Smooth muscle cell (in vitro differentiated cells): ENCODE measurements around the gene WNK4. TPM values are rescaled to one million over a fixed set of nuclear protein-coding genes. Genes with fewer than 3 reads are reported as not detected.

Source experiments
- DNase-seq: peaks from one replicate; lab custom pipeline; 2025; ENCODE audit not compliant: unreplicated experiment; lab: John Stamatoyannopoulos, UW
- H2AFZ ChIP-seq: fragments of 200-600 bp; sonication (generic); 2 replicates; pipeline ENCODE4 v1.6.0; 2016; ENCODE audit warnings: antibody characterized with exemption, low read depth, mild to moderate bottlenecking
- H3F3A ChIP-seq: fragments of 200-600 bp; sonication (generic); 2 replicates; pipeline ENCODE4 v1.6.0; 2017; ENCODE audit warnings: antibody characterized with exemption, low read depth
- H3K27ac ChIP-seq: fragments of 200-600 bp; sonication (generic); 2 replicates; pipeline ENCODE4 v1.5.1; 2016; ENCODE audit warnings: low read depth, mild to moderate bottlenecking
- H3K27me3 ChIP-seq: fragments of 200-600 bp; sonication (generic); 2 replicates; pipeline ENCODE4 v1.6.1; 2016; ENCODE audit warnings: low read depth, mild to moderate bottlenecking
- H3K36me3 ChIP-seq: fragments of 200-600 bp; sonication (generic); 2 replicates; pipeline ENCODE4 v1.5.1; 2016; ENCODE audit warnings: low read depth
- H3K4me1 ChIP-seq: fragments of 200-600 bp; sonication (generic); 2 replicates; pipeline ENCODE4 v1.5.1; 2016; ENCODE audit warnings: low read depth
- H3K4me2 ChIP-seq: fragments of 200-600 bp; sonication (generic); 2 replicates; pipeline ENCODE4 v1.6.0; 2016; ENCODE audit warnings: mild to moderate bottlenecking
- H3K4me3 ChIP-seq: fragments of 200-600 bp; sonication (generic); 2 replicates; pipeline ENCODE4 v1.5.1; 2016; ENCODE audit warnings: mild to moderate bottlenecking
- H3K79me2 ChIP-seq: fragments of 200-600 bp; sonication (generic); 2 replicates; pipeline ENCODE4 v1.6.0; 2016; ENCODE audit warnings: low read depth, mild to moderate bottlenecking
- H3K9ac ChIP-seq: fragments of 200-600 bp; sonication (generic); 2 replicates; pipeline ENCODE4 v1.6.0; 2016; ENCODE audit warnings: low read depth
- H3K9me3 ChIP-seq: fragments of 200-600 bp; sonication (generic); replicated peaks from 2 replicates; pipeline ENCODE4 v1.5.1; 2016; ENCODE audit warnings: low read depth
- H4K20me1 ChIP-seq: fragments of 200-600 bp; sonication (generic); 2 replicates; pipeline ENCODE4 v1.6.0; 2016; ENCODE audit warnings: low read depth
- CTCF ChIP-seq: fragments of 200-600 bp; sonication (generic); IDR thresholded peaks from 2 replicates; pipeline ENCODE4 v1.5.1; 2017; ENCODE audit warnings: borderline replicate concordance, mild to moderate bottlenecking, antibody characterized with exemption; ENCODE audit not compliant: insufficient read depth, poor library complexity, severe bottlenecking
- WGBS: methylation state at CpG from one replicate; pipeline ENCODE4 v1.1.7; 2016; ENCODE audit warnings: low lambda C conversion rate; 5-methylcytosine and 5-hydroxymethylcytosine counted together
- polyA plus RNA-seq: library from polyadenylated mRNA; unstranded; fragments of >200 nt; fragmentation: Nextera tagmentation; extraction: Ambion mirVana; gene quantifications from 2 replicates; pipeline ENCODE4 v1.2.1, GENCODE V29; 2016
- total RNA-seq: library from RNA; depleted of rRNA; stranded (reverse); fragments of >200 nt; gene quantifications from 2 replicates; pipeline ENCODE4 v1.2.3, GENCODE V29; 2014

Gene WNK4
- total and polyA plus RNA-seq, 2 experiments from 2014 or later, result 0.49 TPM; not detected in 1

- no peak for DNase-seq
- Histone ChIP-seq H2AFZ (no peak overlapping the region), H3K9me3 (no peaks in the 10 kb centered on the region), H3K4me2 (no peak overlapping the region), H3K27me3 (no peaks in the 10 kb centered on the region), H3K79me2 (peaks cover under 1% of the 10 kb centered on the region), H3K9ac (no peak overlapping the region), H3F3A (no peaks in the 10 kb centered on the region), H3K4me1 (peaks cover under 1% of the 10 kb centered on the region), H3K27ac (no peak overlapping the region), H4K20me1 (no peaks in the 10 kb centered on the region), H3K36me3 (no peaks in the 10 kb centered on the region), H3K4me3 (no peak overlapping the region)
- WGBS, result 91% methylated on average over 11 of the region's 11 CpGs
- TF ChIP-seq CTCF, result no peak
These were observed 31.3 kb upstream of the WNK4 start for GRCh38 chr17:42748908-42749798.

GRCh38 chr17:42750739-42751344, 29.6 kb upstream of the WNK4 start:
- DNase-seq, result no peak
- H3K79me2 ChIP-seq, result no peaks in the 10 kb centered on the region

DNA sequence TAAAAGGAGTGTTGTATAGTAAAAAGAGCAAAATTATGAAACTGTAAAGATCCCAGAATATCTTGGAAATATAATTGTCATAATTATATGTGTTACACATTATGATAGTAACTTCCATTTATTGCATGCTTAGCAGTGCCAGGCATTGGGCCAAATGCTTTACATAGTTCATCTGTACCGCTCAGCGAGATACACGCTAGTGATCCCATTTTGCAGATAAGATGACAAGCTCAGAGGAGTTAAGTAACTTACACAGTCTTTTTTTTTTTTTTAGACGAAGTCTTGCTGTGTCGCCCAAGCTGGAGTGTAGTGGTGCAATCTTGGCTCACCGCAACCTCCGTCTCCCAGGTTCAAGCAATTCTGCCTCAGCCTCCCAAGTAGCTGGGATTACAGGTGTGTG, 28.8 kb upstream of the WNK4 start:
- H4K20me1 ChIP-seq, result no peaks in the 10 kb centered on the region
- H3K27ac ChIP-seq, result no peak overlapping the region
- H3K4me3 ChIP-seq, result no peak overlapping the region
- H3K36me3 ChIP-seq, result no peaks in the 10 kb centered on the region
- no peak overlapping the region for H2AFZ ChIP-seq
- no peaks in the 10 kb centered on the region for H3K27me3 ChIP-seq
- H3K9ac ChIP-seq, result no peak overlapping the region
- no peaks in the 10 kb centered on the region for H3K79me2 ChIP-seq
- H3K4me2 ChIP-seq, result no peak overlapping the region
- no peaks in the 10 kb centered on the region for H3K9me3 ChIP-seq
- TF ChIP-seq CTCF, result no peak
- H3K4me1 ChIP-seq, result no peaks in the 10 kb centered on the region
- 80% methylated on average over 7 of the region's 7 CpGs for WGBS
- no peak for DNase-seq
- H3F3A ChIP-seq, result no peaks in the 10 kb centered on the region

More at GRCh38 chr17:42750739-42751344, 29.6 kb upstream of the WNK4 start:
- no peaks in the 10 kb centered on the region for H3K27me3 ChIP-seq
- H3K36me3 ChIP-seq, result no peaks in the 10 kb centered on the region
- no peaks in the 10 kb centered on the region for H3F3A ChIP-seq
- H3K4me1 ChIP-seq, result no peaks in the 10 kb centered on the region
- no peak overlapping the region for H3K9ac ChIP-seq
- no peak overlapping the region for H3K4me2 ChIP-seq
- H3K4me3 ChIP-seq, result no peak overlapping the region
- WGBS, result 84% methylated on average over 3 of the region's 3 CpGs
- H4K20me1 ChIP-seq, result no peaks in the 10 kb centered on the region
- no peak overlapping the region for H2AFZ ChIP-seq
- TF ChIP-seq CTCF, result no peak
- H3K27ac ChIP-seq, result no peak overlapping the region
- H3K9me3 ChIP-seq, result no peaks in the 10 kb centered on the region
